ENCODE results near the gene ATG3. TPM values are rescaled to one million over a fixed set of nuclear protein-coding genes. Genes with fewer than 3 reads are reported as not detected.

ATG3 gene
- polyA plus RNA-seq, 2 donors: 13.6 to 43.0 TPM

DNA sequence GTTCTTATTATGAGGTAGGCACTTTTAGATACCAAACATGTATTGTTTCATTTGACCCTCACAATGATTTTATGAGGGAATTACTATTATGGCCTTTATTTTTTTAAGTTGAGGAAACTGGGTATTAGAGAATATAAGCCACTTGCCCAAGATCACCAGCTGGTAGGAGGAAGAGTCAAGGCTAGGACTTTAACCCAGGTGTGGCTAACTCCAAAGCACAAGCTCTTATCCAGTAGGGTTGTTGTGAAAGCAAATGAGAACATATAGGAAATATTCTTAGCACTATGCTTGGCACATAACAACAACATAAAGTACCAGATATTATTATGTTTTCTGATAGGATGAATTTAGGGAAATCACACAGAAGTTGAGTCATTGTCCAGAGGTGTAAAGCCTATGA is 70.4 kb downstream of the ATG3 start:
- Histone ChIP-seq H3K4me3 (ENCODE audit: low read depth in 1 of 2, low read length in 2 of 2) (no peak overlapping the region), H3K4me1 (ENCODE audit: control insufficient read depth in 2 of 2, insufficient read depth in 2 of 2, low read length in 1 of 2) (no peaks in the 10 kb centered on the region), H3K27me3 (ENCODE audit: control insufficient read depth in 1 of 2, insufficient read depth in 2 of 2, low read length in 2 of 2) (no peaks in the 10 kb centered on the region)

DNA sequence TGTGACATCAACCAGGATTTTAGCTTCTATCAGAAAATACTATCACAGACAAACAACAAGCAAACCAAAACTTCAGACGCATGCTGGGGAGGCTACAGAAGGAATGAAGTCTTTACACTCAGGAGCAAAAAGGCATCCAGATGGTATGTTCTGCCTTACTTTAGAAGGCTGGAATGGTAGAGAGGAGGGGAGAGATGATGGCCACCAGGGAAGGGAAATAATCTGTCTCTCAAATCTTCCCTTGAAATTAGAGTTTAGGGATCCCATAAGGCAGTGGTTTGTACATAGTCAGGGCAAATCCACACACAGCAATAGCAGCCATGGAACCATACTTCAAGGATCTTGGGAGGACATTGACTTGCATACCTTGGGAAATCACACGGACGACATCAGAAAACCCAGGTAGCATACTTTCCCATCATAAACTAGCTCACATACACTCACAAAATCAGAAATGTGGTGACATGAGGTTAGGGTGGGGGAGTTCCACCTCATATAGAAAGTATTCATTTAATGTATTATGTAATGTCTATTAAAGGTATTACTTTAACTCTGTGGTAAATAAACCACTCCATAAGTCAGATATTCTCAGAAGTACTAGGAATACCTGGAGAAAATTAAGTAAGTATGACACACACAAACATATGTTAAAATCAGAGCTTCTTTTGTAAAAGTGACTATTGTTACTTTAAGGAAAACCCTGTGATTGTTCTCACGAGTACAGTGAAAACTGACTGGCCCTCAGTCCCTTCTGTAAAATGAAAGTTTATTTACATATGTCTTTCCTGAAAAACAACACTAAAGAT is 71.9 kb downstream of the ATG3 start:
- H3K27me3 ChIP-seq (ENCODE audit: control insufficient read depth in 1 of 2, insufficient read depth in 2 of 2, low read length in 2 of 2): no peaks in the 10 kb centered on the region
- H3K4me1 ChIP-seq (ENCODE audit: control insufficient read depth in 2 of 2, insufficient read depth in 2 of 2, low read length in 1 of 2): no peaks in the 10 kb centered on the region
- no peaks in the 10 kb centered on the region for H3K9me3 ChIP-seq (ENCODE audit: control insufficient read depth in 2 of 2, insufficient read depth in 1 of 2, low read depth in 1 of 2, low read length in 1 of 2)
- no peak overlapping the region for H3K27ac ChIP-seq (ENCODE audit: low read depth in 2 of 2, low read length in 1 of 2)
- 69 to 78% methylated on average over 4 of the region's 4 CpGs for WGBS, 2 donors
- H3K4me3 ChIP-seq (ENCODE audit: low read depth in 1 of 2, low read length in 2 of 2): no peak overlapping the region
- H3K36me3 ChIP-seq (ENCODE audit: control insufficient read depth in 2 of 2, insufficient read depth in 2 of 2, low read length in 1 of 2): no peaks in the 10 kb centered on the region

More for the DNA sequence above, 70.4 kb downstream of the ATG3 start:
- H3K27ac ChIP-seq (ENCODE audit: low read depth in 2 of 2, low read length in 1 of 2): no peak overlapping the region
- H3K9me3 ChIP-seq (ENCODE audit: control insufficient read depth in 2 of 2, insufficient read depth in 1 of 2, low read depth in 1 of 2, low read length in 1 of 2): no peaks in the 10 kb centered on the region
- H3K36me3 ChIP-seq (ENCODE audit: control insufficient read depth in 2 of 2, insufficient read depth in 2 of 2, low read length in 1 of 2): no peaks in the 10 kb centered on the region

DNA sequence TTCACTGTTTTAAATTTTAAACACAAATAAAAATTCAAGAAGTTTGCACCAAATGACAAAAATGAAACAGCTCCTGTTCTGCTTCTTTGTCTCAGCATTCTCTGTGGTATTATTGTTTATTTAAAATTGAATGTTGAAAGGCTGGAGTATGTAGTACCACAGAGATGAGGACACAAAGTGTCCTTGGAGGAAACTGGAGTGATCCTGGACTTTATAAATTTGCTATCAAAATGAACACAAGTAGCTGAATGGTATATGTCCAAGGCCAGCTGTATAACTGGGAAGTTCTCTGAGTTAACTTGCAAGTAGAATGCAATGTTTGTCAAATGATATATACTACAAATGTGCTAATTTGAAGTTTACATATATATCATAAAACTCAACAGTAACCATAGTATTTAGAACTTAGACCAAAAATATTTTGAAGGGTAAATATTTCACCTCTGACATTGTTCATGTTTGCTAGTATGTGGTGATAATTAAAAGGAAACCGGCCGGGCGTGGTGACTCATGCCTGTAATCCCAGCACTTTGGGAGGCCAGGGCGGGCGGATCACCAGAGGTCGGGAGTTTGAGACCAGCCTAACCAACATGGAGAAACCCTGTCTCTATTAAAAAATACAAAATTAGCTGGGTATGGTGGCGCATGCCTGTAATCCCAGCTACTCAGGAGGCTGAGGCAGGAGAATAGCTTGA is 74.8 kb downstream of the ATG3 start:
- Histone ChIP-seq H3K4me3 (ENCODE audit: low read depth in 1 of 2, low read length in 2 of 2) (no peak overlapping the region), H3K27me3 (ENCODE audit: control insufficient read depth in 1 of 2, insufficient read depth in 2 of 2, low read length in 2 of 2) (no peaks in the 10 kb centered on the region), H3K27ac (ENCODE audit: low read depth in 2 of 2, low read length in 1 of 2) (no peak overlapping the region), H3K36me3 (ENCODE audit: control insufficient read depth in 2 of 2, insufficient read depth in 2 of 2, low read length in 1 of 2) (no peaks in the 10 kb centered on the region), H3K9me3 (ENCODE audit: control insufficient read depth in 2 of 2, insufficient read depth in 1 of 2, low read depth in 1 of 2, low read length in 1 of 2) (no peaks in the 10 kb centered on the region), H3K4me1 (ENCODE audit: control insufficient read depth in 2 of 2, insufficient read depth in 2 of 2, low read length in 1 of 2) (no peaks in the 10 kb centered on the region)
- 72 to 90% methylated on average over 7 of the region's 7 CpGs for WGBS, 2 donors

DNA sequence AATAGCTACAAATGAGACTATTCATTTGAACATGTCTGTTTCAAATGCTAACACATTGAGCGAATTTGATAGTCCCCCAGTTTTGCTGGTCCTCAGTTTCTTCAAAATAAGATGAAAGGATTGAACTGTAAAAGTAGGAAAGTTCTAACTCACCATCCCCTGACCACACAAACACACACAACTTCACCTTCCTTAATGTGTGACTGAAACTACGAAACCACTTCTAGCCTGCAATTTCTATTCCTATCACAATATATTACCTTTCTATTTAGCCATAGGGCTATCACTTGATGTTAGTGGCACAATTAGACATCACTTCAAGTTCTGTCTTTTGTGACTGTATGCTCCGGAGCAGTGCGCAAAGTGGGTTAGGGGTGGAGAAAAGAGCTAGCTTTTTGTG is 77.4 kb downstream of the ATG3 start:
- Histone ChIP-seq H3K4me1 (ENCODE audit: control insufficient read depth in 2 of 2, insufficient read depth in 2 of 2, low read length in 1 of 2) (no peaks in the 10 kb centered on the region), H3K9me3 (ENCODE audit: control insufficient read depth in 2 of 2, insufficient read depth in 1 of 2, low read depth in 1 of 2, low read length in 1 of 2) (no peaks in the 10 kb centered on the region), H3K27ac (ENCODE audit: low read depth in 2 of 2, low read length in 1 of 2) (no peak overlapping the region), H3K36me3 (ENCODE audit: control insufficient read depth in 2 of 2, insufficient read depth in 2 of 2, low read length in 1 of 2) (no peaks in the 10 kb centered on the region), H3K27me3 (ENCODE audit: control insufficient read depth in 1 of 2, insufficient read depth in 2 of 2, low read length in 2 of 2) (no peaks in the 10 kb centered on the region), H3K4me3 (ENCODE audit: low read depth in 1 of 2, low read length in 2 of 2) (no peak overlapping the region)
- WGBS, 2 donors: 88 to 97% methylated on average over 4 of the region's 4 CpGs

DNA sequence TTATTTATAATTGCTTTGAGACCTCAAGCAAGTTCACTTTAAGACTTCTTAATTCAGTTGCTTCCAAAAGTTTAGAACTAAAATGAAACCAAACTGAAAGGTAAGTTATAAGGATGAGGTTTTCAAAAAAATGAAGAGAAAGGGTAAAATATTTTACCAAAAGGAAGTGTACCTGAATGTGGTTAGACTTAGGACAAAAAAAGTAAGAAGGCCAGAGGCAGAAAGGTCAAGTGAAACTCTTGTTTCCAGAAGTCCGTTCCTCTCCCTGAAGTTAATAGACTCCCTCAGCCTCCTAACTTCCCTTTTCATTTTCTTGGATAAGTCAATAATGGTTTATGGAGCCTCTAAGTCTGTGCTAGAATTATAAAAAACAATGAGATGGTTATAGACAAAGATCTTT is 79.1 kb downstream of the ATG3 start:
- no peaks in the 10 kb centered on the region for H3K36me3 ChIP-seq (ENCODE audit: control insufficient read depth in 2 of 2, insufficient read depth in 2 of 2, low read length in 1 of 2)
- no peaks in the 10 kb centered on the region for H3K9me3 ChIP-seq (ENCODE audit: control insufficient read depth in 2 of 2, insufficient read depth in 1 of 2, low read depth in 1 of 2, low read length in 1 of 2)
- no peaks in the 10 kb centered on the region for H3K27me3 ChIP-seq (ENCODE audit: control insufficient read depth in 1 of 2, insufficient read depth in 2 of 2, low read length in 2 of 2)
- no peaks in the 10 kb centered on the region for H3K4me1 ChIP-seq (ENCODE audit: control insufficient read depth in 2 of 2, insufficient read depth in 2 of 2, low read length in 1 of 2)
- no peak overlapping the region for H3K4me3 ChIP-seq (ENCODE audit: low read depth in 1 of 2, low read length in 2 of 2)
- no peak overlapping the region for H3K27ac ChIP-seq (ENCODE audit: low read depth in 2 of 2, low read length in 1 of 2)
- 72 to 79% methylated on average over 1 of the region's 1 CpG for whole genome bisulfite sequencing, 2 donors

Other genes with a start within 250 kb of the ATG3 start
- 1 to 10 TPM in 1 of 2 donors, under 1 TPM in 1; 0.90 to 3.0 TPM for gene CD200, start 228.8 kb downstream of the ATG3 start, polyA plus RNA-seq
- under 1 TPM; 0.07 to 0.22 TPM for gene BTLA, start 62.5 kb downstream of the ATG3 start, polyA plus RNA-seq
- 1 to 10 TPM; 7.0 to 9.0 TPM for gene SLC35A5, start 83 bp upstream of the ATG3 start, polyA plus RNA-seq
- gene CCDC80, start 79.2 kb upstream of the ATG3 start, polyA plus RNA-seq: 1 to 10 TPM; 3.3 to 6.2 TPM

Measured in esophagus (tissue), 2 donors.